ENCODE measurements around the gene MGAT4B. TPM values are rescaled to one million over a fixed set of nuclear protein-coding genes. Genes with fewer than 3 reads are reported as not detected.

MGAT4B gene
- polyA plus RNA-seq, 2 of the 4 experiments (the other 2 are of a cell fraction), result 57.4 to 166 TPM

- FAIRE-seq (no peak), DNase-seq (ENCODE audit: low read depth in 1 of 2, low spot score in 1 of 2) (no peak), ATAC-seq (no peak)
- ChIA-PET POLR2A (interaction anchor here (0.7 kb wide), 1 partner anchor 29 kb away, joined by 10 read pairs; no protein-coding TSS in a partner anchor), CTCF (interaction anchor here (1.2 to 5.5 kb wide), 5 partner anchors 13 to 35 kb away, joined by 3 to 48 read pairs (median 8); partner anchors contain the start of gene LTC4S)
- 86% methylated on average over 12 of the region's 12 CpGs for WGBS (ENCODE audit: missing lambda C conversion rate)
- H3K27ac ChIP-seq, result peak overlapping the region; percentile 30 to 74; a peak in 4 of 6 replicates
- TF ChIP-seq HDAC2 (IDR thresholded peaks at IDR 0.05) (no peak), MAZ (IDR thresholded peaks at IDR 0.05; ENCODE audit: borderline replicate concordance, low read depth, low read length) (no peak)
- no peak overlapping the region for H3K4me3 ChIP-seq
- H3K4me1 ChIP-seq, result peaks cover 40% of the 10 kb centered on the region
- peak overlapping the region; percentile 19; the same call in 1 of the 3 replicates for H3K4me2 ChIP-seq
- H3K9me3 ChIP-seq, result no peaks in the 10 kb centered on the region
These were observed 39.8 kb downstream of the MGAT4B start for GRCh38 chr5:179766726-179767455.

- peak overlapping the region; percentile 30 to 74; a peak in 5 of 6 replicates for H3K27ac ChIP-seq
- H3K4me1 ChIP-seq, result peaks cover 42% of the 10 kb centered on the region
- TF ChIP-seq HEYL (CRISPR knock-in tag; IDR thresholded peaks at IDR 0.05) (no peak), KDM1A (IDR thresholded peaks at IDR 0.05; ENCODE audit: low read depth) (no peak), CHD2 (IDR thresholded peaks at IDR 0.05; ENCODE audit: low read length, partially characterized antibody) (no peak), MAFK (IDR thresholded peaks at IDR 0.05; ENCODE audit: partially characterized antibody) (peak; percentile 5)
- TF ChIP-seq, protein P1, sequence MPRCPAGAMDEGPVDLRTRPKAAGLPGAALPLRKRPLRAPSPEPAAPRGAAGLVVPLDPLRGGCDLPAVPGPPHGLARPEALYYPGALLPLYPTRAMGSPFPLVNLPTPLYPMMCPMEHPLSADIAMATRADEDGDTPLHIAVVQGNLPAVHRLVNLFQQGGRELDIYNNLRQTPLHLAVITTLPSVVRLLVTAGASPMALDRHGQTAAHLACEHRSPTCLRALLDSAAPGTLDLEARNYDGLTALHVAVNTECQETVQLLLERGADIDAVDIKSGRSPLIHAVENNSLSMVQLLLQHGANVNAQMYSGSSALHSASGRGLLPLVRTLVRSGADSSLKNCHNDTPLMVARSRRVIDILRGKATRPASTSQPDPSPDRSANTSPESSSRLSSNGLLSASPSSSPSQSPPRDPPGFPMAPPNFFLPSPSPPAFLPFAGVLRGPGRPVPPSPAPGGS (IDR thresholded peaks at IDR 0.05), result no peak
- TF ChIP-seq, protein P2, sequence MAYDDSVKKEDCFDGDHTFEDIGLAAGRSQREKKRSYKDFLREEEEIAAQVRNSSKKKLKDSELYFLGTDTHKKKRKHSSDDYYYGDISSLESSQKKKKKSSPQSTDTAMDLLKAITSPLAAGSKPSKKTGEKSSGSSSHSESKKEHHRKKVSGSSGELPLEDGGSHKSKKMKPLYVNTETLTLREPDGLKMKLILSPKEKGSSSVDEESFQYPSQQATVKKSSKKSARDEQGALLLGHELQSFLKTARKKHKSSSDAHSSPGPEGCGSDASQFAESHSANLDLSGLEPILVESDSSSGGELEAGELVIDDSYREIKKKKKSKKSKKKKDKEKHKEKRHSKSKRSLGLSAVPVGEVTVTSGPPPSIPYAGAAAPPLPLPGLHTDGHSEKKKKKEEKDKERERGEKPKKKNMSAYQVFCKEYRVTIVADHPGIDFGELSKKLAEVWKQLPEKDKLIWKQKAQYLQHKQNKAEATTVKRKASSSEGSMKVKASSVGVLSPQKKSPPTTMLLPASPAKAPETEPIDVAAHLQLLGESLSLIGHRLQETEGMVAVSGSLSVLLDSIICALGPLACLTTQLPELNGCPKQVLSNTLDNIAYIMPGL (CRISPR knock-in tag; IDR thresholded peaks at IDR 0.05; ENCODE audit: borderline replicate concordance), result no peak
- no peak for FAIRE-seq
- H3K9me3 ChIP-seq, result no peaks in the 10 kb centered on the region
- 83% methylated on average over 20 of the region's 20 CpGs for WGBS (ENCODE audit: missing lambda C conversion rate)
- no peak overlapping the region for H3K4me3 ChIP-seq
- ATAC-seq, result no peak
- ChIA-PET CTCF (interaction anchor here (0.6 to 5.5 kb wide), 5 partner anchors 12 to 35 kb away, joined by 3 to 48 read pairs (median 3); partner anchors contain the start of gene LTC4S), POLR2A (interaction anchor here (0.7 kb wide), 1 partner anchor 29 kb away, joined by 10 read pairs; no protein-coding TSS in a partner anchor)
- H3K4me2 ChIP-seq, result peak overlapping the region; percentile 19; the same call in 1 of the 3 replicates
- no peak for DNase-seq (ENCODE audit: low read depth in 1 of 2, low spot score in 1 of 2)
These were observed 40.5 kb downstream of the MGAT4B start for GRCh38 chr5:179766021-179766725.

GRCh38 chr5:179765400-179765799, 41.3 kb downstream of the MGAT4B start:
- no peak overlapping the region for H3K4me3 ChIP-seq
- H3K4me1 ChIP-seq, result peaks cover 42% of the 10 kb centered on the region
- peak in 1 of 2 experiments; percentile 23 for DNase-seq (ENCODE audit: low read depth in 1 of 2, low spot score in 1 of 2)
- ChIA-PET POLR2A (no interaction called here), CTCF (interaction anchor here (0.6 to 5.5 kb wide), 6 partner anchors 10 to 36 kb away, joined by 3 to 48 read pairs (median 14); partner anchors contain the start of gene LTC4S)
- peak overlapping the region; percentile 32; the same call in 1 of the 3 replicates for H3K4me2 ChIP-seq
- no peaks in the 10 kb centered on the region for H3K9me3 ChIP-seq
- ATAC-seq, result peak in 1 of 2 experiments; percentile 23; a peak in 2 of 6 replicates
- FAIRE-seq, result no peak
- 60% methylated on average over 13 of the region's 13 CpGs for WGBS (ENCODE audit: missing lambda C conversion rate)
- H3K27ac ChIP-seq, result peak overlapping the region; percentile 30 to 74; a peak in 4 of 6 replicates
- TF ChIP-seq POLR2A (IDR thresholded peaks at IDR 0.05; ENCODE audit: low read length), result no peak
- TF ChIP-seq MAFK (IDR thresholded peaks at IDR 0.05; ENCODE audit: partially characterized antibody), result no peak
- no peak for TF ChIP-seq HOXB5 (CRISPR knock-in tag; IDR thresholded peaks at IDR 0.05)
- no peak for TF ChIP-seq RFX5 (IDR thresholded peaks at IDR 0.05)
- TF ChIP-seq SMC3 (IDR thresholded peaks at IDR 0.05), result no peak
- TF ChIP-seq CEBPB (IDR thresholded peaks at IDR 0.05), result no peak
- TF ChIP-seq CTCF (IDR thresholded peaks at IDR 0.05), result no peak
- TF ChIP-seq, protein P3, sequence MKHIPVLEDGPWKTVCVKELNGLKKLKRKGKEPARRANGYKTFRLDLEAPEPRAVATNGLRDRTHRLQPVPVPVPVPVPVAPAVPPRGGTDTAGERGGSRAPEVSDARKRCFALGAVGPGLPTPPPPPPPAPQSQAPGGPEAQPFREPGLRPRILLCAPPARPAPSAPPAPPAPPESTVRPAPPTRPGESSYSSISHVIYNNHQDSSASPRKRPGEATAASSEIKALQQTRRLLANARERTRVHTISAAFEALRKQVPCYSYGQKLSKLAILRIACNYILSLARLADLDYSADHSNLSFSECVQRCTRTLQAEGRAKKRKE (CRISPR knock-in tag; IDR thresholded peaks at IDR 0.05; ENCODE audit: low read depth), result no peak
- TF ChIP-seq ZNF302 (CRISPR knock-in tag; IDR thresholded peaks at IDR 0.05), result no peak
- TF ChIP-seq CBX2 (IDR thresholded peaks at IDR 0.05; ENCODE audit: borderline replicate concordance, low read depth), result no peak
- TF ChIP-seq NPAS2 (CRISPR knock-in tag; IDR thresholded peaks at IDR 0.05; ENCODE audit: borderline replicate concordance), result no peak
- TF ChIP-seq MAZ (IDR thresholded peaks at IDR 0.05; ENCODE audit: borderline replicate concordance, low read depth, low read length), result no peak
- TF ChIP-seq MYC (IDR thresholded peaks at IDR 0.05; ENCODE audit: borderline replicate concordance, low read length), result no peak
- TF ChIP-seq, protein P4, sequence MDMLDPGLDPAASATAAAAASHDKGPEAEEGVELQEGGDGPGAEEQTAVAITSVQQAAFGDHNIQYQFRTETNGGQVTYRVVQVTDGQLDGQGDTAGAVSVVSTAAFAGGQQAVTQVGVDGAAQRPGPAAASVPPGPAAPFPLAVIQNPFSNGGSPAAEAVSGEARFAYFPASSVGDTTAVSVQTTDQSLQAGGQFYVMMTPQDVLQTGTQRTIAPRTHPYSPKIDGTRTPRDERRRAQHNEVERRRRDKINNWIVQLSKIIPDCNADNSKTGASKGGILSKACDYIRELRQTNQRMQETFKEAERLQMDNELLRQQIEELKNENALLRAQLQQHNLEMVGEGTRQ (IDR thresholded peaks at IDR 0.05), result no peak
- TF ChIP-seq MAX (IDR thresholded peaks at IDR 0.05), result no peak
